Nephron (organoid): ENCODE measurements around the gene PLXNA4.
A peak's percentile ranks its signal among the peaks of the same experiment; 100 is the strongest.

ENCODE experiments used
- H3K27ac Mint-ChIP-seq, 3 experiments: 2 replicates each; pipeline ENCODE4 v1.8.0; 2020; ENCODE audit warnings: mixed read lengths in 3 of 3, mild to moderate bottlenecking in 2 of 3, moderate library complexity in 1 of 3
- H3K27me3 Mint-ChIP-seq: 2 replicates; pipeline ENCODE4 v1.8.0; 2021; ENCODE audit warnings: low read depth, mild to moderate bottlenecking, moderate library complexity, mixed read lengths
- H3K36me3 Mint-ChIP-seq: 2 replicates; pipeline ENCODE4 v1.8.0; 2020; ENCODE audit warnings: low read depth, mixed read lengths
- H3K4me1 Mint-ChIP-seq: 2 replicates; pipeline ENCODE4 v1.8.0; 2020; ENCODE audit warnings: mixed read lengths
- H3K4me3 Mint-ChIP-seq, 3 experiments: 2 replicates each; pipeline ENCODE4 v1.8.0; 2020; ENCODE audit warnings: mild to moderate bottlenecking in 3 of 3, mixed read lengths in 3 of 3, moderate library complexity in 2 of 3
- H3K9me3 Mint-ChIP-seq: 2 replicates; pipeline ENCODE4 v1.8.0; 2020; ENCODE audit warnings: mixed read lengths
- TF ChIP-seq, protein P1 (sequence below), 3 experiments: fragments of 200-600 bp; sonication (generic); IDR thresholded peaks; one replicate each; pipeline ENCODE4 v1.5.0; 2021; ENCODE audit warnings: antibody characterized with exemption in 3 of 3; ENCODE audit not compliant: unreplicated experiment in 3 of 3

The PLXNA4 gene

DNA sequence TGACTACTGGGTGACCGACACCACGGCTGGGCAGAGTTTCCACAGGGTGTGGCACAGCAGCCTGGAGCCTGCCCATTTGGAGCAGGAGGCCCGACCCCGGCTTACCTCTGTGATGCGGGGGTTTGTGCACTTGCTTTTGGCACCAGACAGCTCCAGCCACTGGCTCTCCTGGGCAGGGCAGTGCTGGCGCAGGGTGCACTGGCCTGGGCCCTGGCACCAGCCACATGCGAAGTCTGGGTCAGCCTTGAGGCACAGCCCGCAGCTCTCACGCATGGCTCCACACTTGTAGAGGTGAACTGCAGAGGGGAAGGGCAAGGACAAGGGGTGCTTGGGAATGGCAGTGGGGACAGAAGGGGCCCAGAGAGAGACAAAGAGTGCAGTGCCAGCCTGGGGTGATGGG is 373.7 kb downstream of the PLXNA4 start:
- Mint-ChIP-seq H3K27me3 (peaks cover 7% of the 10 kb centered on the region), H3K9me3 (no peaks in the 10 kb centered on the region), H3K4me3 (no peak overlapping the region), H3K4me1 (peaks cover 7% of the 10 kb centered on the region), H3K27ac (no peak overlapping the region), H3K36me3 (peaks cover 8% of the 10 kb centered on the region)
- TF ChIP-seq, protein P1, sequence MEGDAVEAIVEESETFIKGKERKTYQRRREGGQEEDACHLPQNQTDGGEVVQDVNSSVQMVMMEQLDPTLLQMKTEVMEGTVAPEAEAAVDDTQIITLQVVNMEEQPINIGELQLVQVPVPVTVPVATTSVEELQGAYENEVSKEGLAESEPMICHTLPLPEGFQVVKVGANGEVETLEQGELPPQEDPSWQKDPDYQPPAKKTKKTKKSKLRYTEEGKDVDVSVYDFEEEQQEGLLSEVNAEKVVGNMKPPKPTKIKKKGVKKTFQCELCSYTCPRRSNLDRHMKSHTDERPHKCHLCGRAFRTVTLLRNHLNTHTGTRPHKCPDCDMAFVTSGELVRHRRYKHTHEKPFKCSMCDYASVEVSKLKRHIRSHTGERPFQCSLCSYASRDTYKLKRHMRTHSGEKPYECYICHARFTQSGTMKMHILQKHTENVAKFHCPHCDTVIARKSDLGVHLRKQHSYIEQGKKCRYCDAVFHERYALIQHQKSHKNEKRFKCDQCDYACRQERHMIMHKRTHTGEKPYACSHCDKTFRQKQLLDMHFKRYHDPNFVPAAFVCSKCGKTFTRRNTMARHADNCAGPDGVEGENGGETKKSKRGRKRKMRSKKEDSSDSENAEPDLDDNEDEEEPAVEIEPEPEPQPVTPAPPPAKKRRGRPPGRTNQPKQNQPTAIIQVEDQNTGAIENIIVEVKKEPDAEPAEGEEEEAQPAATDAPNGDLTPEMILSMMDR (IDR thresholded peaks at IDR 0.05; ENCODE audit: unreplicated experiment in 3 of 3), result no peak

DNA sequence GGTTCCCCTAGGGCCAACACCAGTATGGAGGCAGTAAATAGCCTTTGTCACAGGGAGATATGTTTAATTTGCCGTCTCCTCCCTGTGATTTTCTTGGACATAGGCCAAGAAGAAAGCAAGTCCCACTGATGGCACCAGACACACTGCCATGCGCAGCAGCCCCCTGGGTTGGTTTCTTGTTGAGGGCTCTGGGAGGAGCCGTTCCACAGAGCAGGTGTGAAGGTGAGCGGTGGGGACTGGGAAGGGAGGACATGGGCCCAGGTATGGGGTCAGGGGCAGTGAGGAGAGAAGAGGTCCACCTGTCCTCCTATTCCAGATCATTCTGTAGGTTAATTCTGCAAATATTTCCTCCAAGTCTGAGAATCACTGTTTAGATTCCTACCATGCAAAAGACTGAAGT is 376.1 kb downstream of the PLXNA4 start:
- peaks cover 4% of the 10 kb centered on the region for H3K36me3 Mint-ChIP-seq
- no peaks in the 10 kb centered on the region for H3K9me3 Mint-ChIP-seq
- H3K4me1 Mint-ChIP-seq, result no peaks in the 10 kb centered on the region
- H3K27me3 Mint-ChIP-seq, result peaks cover 3% of the 10 kb centered on the region
- H3K4me3 Mint-ChIP-seq, result no peak overlapping the region
- no peak overlapping the region for H3K27ac Mint-ChIP-seq
- TF ChIP-seq, protein P1 (IDR thresholded peaks at IDR 0.05; ENCODE audit: unreplicated experiment in 3 of 3), result no peak

DNA sequence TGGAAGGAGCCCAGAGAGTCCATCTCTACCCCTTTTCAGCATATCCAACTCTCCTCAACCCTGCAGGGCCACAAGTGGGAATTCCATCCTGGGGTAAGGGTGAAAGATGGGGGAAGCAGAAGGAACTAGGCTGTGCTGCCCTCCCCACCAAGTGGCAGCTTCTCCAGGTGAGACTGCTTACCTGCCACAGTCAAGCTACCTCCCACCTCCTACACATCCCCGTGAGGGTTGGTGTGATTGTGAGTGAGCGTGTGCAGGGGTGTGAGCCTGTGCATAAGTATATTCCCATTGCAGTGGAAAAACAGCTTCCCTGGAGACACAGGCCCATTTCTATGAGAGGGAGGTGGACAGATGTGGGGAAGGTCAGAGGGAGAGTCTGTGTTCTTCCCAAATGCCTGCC is 376.6 kb downstream of the PLXNA4 start:
- TF ChIP-seq, protein P1 (IDR thresholded peaks at IDR 0.05; ENCODE audit: unreplicated experiment in 3 of 3), result no peak

DNA sequence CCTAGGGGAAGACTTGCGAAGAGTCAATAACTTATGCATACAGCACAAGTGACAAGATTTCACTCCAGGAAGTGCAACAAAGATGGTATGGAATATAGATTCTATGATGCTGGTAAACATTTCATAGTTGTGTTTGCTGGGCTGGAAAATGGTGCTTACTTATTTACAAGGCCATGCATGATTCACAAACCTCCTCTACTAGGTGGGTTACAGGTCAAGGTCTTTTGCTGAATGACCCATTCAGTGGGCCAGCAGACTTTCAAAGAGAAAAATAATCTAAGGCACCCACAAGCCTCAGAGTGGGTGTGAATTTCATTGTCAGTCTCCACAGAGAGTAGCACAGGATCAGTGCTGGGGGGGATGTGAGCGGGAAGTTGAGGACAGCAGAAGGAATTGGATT is 378.5 kb downstream of the PLXNA4 start:
- Mint-ChIP-seq H3K4me3 (no peak overlapping the region), H3K9me3 (no peaks in the 10 kb centered on the region), H3K4me1 (no peaks in the 10 kb centered on the region), H3K27ac (peak overlapping the region in 1 of 3 experiments; percentile 45), H3K36me3 (peaks cover 4% of the 10 kb centered on the region), H3K27me3 (no peaks in the 10 kb centered on the region)
- TF ChIP-seq, protein P1 (IDR thresholded peaks at IDR 0.05; ENCODE audit: unreplicated experiment in 3 of 3), result no peak

More for the DNA sequence above, 376.6 kb downstream of the PLXNA4 start:
- Mint-ChIP-seq H3K36me3 (peaks cover 4% of the 10 kb centered on the region), H3K9me3 (no peaks in the 10 kb centered on the region), H3K27me3 (peaks cover 3% of the 10 kb centered on the region), H3K27ac (no peak overlapping the region), H3K4me1 (no peaks in the 10 kb centered on the region), H3K4me3 (no peak overlapping the region)

DNA sequence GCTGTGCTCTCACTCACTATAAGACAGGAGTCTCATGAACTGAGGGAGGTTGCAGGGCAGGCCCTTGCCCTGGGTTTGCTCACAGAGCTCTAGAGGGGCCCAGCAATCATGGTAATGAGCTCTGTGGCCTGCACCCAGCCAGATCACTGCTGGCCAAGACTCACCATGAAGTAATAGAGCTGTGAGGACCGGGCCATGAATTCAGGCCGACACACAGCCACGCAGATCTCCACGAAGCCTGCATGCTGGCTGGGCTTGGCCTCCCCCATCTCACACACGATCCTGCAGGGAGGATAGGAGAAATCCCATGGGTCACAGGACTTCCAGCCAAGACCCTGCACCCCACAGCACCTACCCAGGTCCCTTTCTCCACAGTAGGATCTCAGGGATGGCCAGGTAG is 382.4 kb downstream of the PLXNA4 start:
- no peaks in the 10 kb centered on the region for H3K4me1 Mint-ChIP-seq
- TF ChIP-seq, protein P1 (IDR thresholded peaks at IDR 0.05; ENCODE audit: unreplicated experiment in 3 of 3), result no peak
- no peak overlapping the region for H3K27ac Mint-ChIP-seq
- peaks cover 7% of the 10 kb centered on the region for H3K27me3 Mint-ChIP-seq
- H3K9me3 Mint-ChIP-seq, result no peaks in the 10 kb centered on the region
- H3K4me3 Mint-ChIP-seq, result no peak overlapping the region
- peaks cover 4% of the 10 kb centered on the region for H3K36me3 Mint-ChIP-seq

DNA sequence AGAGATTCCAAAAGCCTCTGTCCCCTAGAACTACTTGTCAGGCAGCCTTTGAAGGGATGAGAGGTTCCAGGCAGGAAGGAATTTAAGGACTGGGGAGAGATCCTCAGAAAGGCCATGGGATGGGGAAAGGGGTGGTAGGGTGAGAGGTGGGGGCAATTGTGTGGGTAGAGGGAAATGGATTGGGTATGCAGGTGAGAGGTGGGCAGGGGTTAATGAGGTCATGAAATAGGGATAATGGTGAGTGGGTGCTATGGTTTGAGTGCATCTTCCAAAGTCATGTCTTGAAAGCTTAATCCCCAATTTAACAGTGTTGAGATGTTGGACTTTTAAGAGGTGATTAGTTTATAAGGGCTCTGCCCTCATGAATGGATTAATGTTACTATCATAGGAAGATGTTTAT is 383.5 kb downstream of the PLXNA4 start:
- H3K4me3 Mint-ChIP-seq, result no peak overlapping the region
- H3K4me1 Mint-ChIP-seq, result no peaks in the 10 kb centered on the region
- TF ChIP-seq, protein P1 (IDR thresholded peaks at IDR 0.05; ENCODE audit: unreplicated experiment in 3 of 3), result no peak
- H3K27ac Mint-ChIP-seq, result no peak overlapping the region
- H3K9me3 Mint-ChIP-seq, result no peaks in the 10 kb centered on the region
- H3K27me3 Mint-ChIP-seq, result peaks cover 18% of the 10 kb centered on the region
- peaks cover 10% of the 10 kb centered on the region for H3K36me3 Mint-ChIP-seq
